ENCODE data around the gene CCN2.

The CCN2 gene

GRCh38 chr6:131950767-131951575, at the start of gene CCN2:
TSS of gene CCN2 (minus strand) at chr6:131951372. CDS start at chr6:131951172, 200 bp downstream.
- no peak for DNase-seq (ENCODE audit: low read depth in 2 of 2)

GRCh38 chr6:132000296-132000695, 49.1 kb upstream of the CCN2 start:
- no peak for DNase-seq (ENCODE audit: low read depth in 2 of 2)

GRCh38 chr6:131999545-132000146, 48.5 kb upstream of the CCN2 start:
- DNase-seq (ENCODE audit: low read depth in 2 of 2), result no peak

DNA sequence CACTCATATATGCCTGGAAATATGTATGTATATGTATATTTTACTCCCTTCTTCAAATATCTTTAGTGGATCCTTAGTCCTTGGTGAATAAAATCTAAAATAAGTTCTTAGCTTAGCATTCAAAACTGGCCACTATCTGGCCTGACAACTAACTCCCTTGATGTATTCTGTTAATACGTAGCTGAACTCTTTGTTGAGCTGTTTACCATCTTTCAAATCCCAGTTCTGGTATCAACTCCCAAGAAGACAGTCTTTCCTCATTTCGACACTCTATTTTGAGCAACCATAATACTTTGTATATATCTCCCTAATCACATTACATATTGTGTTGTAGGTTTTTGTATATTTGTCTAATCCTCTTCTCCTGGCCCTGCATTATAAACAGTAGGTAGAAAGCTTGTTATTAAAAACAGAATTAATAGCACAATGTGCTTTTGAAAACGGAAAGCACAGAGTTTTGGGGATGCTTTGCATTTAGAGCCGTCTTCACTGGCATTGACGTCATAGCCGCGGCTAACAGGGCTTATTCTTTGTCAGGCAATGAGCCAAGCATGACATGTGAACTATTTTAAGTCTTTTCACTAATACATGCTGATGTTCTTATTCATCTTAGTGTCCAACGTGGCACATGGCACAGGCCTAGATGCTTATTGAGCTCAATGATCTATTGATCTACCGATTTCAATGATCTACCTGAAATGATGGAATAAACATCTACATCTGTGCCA, 47.2 kb upstream of the CCN2 start:
- no peak for DNase-seq (ENCODE audit: low read depth in 2 of 2)

DNA sequence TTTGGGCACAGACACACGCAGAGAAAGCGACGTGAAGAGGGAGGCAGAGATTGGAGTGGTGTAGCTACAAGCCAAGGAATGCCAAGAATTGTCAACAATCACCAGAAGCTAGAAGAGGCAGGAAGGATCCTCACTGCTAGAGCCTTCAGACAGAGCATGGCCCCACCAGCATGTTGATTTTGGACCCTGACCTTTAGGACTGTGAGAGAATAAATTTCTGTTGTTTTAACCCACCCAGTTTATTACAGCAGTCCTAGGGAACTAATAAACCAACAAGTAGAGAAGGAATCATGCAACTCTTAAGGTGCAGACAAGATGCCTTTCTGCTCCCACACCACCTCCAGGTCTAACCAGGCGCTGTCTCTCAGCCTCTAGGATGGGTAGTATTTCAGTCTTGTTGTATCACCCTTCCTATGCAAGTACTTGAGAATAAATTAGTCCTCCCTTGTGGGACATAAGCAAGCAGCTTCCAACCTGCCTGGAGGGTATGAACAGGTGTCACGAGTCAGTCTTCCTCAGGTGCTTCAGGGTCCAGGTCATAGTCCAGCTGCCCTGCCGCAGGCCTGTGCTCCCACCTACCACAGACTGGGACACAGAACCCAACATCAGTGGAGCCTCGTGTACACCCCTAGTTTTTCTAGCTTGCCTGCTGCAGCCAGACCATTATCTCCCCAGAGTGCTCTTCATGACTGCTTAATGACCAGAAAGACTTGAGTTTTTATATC, 46.4 kb upstream of the CCN2 start:
- DNase-seq (ENCODE audit: low read depth in 2 of 2), result no peak

- DNase-seq (ENCODE audit: low read depth in 2 of 2), result no peak
Observed at GRCh38 chr6:131995917-131996316, 44.7 kb upstream of the CCN2 start.

GRCh38 chr6:131992557-131992956, 41.4 kb upstream of the CCN2 start:
- no peak for DNase-seq (ENCODE audit: low read depth in 2 of 2)

- DNase-seq (ENCODE audit: low read depth in 2 of 2), result no peak
Observed at GRCh38 chr6:131989036-131989435, 37.9 kb upstream of the CCN2 start.

GRCh38 chr6:131982740-131983259, 31.6 kb upstream of the CCN2 start:
- DNase-seq (ENCODE audit: low read depth in 2 of 2), result no peak

GRCh38 chr6:131981624-131981978, 30.4 kb upstream of the CCN2 start:
- DNase-seq (ENCODE audit: low read depth in 2 of 2), result no peak

DNA sequence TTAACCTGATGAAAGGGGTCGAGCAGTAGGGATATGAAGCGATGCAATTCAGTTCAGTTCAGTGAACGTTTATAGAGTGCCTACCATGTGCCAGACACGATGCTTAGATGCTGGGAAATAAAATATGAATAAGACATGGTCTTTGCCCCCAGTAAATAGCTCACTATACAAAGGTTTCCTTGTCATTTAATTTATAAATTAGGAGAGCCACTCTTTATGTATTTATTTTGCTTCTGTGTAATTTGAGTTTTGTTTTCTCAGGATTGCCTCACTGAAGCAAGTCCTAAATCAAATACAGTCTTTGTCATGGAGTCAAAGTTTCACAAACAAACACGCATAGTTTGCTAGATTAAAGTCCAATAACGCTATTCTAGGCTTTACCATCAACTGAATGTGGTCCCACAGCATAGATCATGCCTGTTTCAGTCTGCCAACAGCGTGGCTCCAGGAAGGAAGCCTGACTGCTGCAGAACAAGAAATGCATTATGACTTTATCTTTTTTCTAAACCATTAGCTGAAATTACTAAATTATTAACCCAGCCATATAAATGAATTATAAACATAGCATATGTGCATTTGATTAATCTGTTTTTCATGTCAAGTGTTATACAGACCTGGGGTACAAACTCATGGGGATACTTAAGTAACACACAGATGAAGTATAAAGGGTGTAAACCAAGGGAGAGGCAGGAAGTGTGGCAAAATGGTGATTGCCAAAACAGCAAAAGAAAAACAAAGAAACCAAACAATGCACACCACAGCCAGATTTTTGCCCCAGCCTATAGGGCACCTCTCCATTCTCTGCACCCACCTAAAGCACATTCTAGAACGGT, 29.8 kb upstream of the CCN2 start:
- no peak for DNase-seq (ENCODE audit: low read depth in 2 of 2)

DNA sequence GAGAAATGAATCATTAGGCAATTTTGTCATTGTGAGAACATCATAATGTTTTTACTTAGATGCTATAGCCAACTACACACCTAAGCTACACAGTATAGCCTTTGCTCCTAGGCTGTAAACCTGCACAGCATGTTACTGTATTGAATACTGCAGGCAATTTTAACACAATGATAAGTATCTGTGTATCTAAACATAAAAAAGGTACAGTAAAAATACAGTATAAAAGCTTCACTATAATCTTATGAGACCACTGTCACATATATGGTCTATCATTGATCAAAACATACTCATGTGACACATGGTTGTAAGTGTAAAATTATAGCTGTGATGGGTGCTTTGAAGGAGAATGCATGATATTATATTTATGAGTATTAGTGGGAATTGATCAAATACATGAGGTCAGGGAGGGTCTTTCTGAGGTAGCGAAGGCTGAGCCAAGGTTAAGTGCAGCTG, 29.2 kb upstream of the CCN2 start:
- DNase-seq (ENCODE audit: low read depth in 2 of 2), result no peak

DNA sequence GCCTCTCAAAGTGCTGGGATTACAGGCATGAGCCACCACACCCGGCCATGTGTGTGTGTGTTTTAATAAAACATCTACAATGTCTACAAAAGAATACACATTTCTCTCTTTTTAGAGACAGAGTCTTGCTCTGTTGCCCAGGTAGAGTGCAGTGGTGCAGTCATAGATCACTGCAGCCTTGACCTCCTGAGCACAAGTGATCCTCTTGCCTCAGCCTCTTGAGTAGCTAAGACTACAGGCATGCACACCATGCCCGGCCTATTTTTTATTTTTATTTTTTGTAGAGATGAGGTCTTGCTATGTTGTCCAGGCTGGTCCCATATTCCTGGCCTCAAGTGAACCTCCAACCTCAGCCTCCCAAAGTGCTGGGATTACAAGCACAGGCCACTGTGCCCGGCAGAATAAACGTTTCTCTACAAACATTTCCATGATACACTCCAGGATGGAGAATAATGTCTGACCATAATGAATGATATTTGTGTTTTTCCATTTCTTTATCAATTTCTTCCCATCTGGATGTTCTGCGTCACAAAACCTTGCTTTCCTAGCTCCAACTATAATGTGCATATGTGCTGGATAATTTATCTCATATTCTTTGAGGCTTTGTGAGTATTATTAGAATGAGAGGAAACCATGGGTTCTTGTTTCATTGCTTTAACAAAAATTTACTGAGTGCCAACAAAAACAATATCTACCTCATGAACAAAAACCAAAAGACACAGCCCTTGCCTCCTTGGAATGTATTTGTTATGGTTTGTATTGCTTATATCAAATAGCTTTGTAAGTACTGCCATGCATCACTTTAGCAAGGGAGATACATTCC, 28.6 kb upstream of the CCN2 start:
- no peak for DNase-seq (ENCODE audit: low read depth in 2 of 2)

- no peak for DNase-seq (ENCODE audit: low read depth in 2 of 2)
Observed at GRCh38 chr6:131978522-131978921, 27.4 kb upstream of the CCN2 start.

GRCh38 chr6:131976545-131977061, 25.4 kb upstream of the CCN2 start:
- no peak for DNase-seq (ENCODE audit: low read depth in 2 of 2)

DNA sequence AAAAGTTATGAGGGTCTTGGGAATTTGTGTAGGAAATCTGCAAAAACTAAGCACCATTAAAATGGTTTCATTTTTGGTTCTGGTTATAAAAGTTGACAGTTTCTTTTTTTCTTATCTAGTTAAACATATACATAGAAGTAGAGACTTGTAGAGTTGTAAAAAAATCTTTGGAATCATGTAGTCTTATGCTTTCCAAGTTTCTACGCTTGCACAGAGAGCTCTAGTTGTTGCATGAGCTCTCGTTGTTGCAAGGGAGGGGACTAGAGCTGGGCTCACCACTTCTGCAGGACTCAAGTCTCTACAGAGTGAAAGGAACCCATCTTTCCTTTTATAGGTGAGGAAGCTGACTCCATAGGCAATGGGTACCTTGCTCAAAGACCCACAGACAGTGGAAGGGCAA, 21.6 kb upstream of the CCN2 start:
- DNase-seq (ENCODE audit: low read depth in 2 of 2), result no peak

- no peak for DNase-seq (ENCODE audit: low read depth in 2 of 2)
Observed at GRCh38 chr6:131970076-131970859, 19.1 kb upstream of the CCN2 start.

DNA sequence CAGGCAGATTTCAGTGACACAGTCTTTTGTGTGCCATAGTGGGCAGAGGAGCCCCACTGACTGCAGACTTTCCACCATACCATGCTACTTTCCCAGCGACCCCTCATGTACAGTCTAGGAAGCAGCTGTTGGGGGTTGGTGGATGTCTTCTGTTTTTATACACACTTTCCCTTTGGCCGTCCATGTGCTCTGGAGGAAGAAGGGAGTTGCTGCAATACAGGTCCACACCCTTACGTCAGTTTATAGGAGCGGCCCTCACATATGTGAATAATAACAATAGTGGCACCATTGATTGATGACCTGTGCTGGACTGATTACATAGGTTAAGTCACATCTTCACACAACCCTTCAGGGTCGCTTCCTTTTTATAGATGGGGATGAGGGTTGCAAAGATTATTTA, 17.5 kb upstream of the CCN2 start:
- DNase-seq (ENCODE audit: low read depth in 2 of 2), result no peak

GRCh38 chr6:131967948-131968347, 16.8 kb upstream of the CCN2 start:
- DNase-seq (ENCODE audit: low read depth in 2 of 2), result no peak
